GM18505 (cell line): ENCODE measurements around the gene KRT84.

ENCODE experiments used
- ATAC-seq: cut with Tn5 transposase; IDR thresholded peaks from one replicate; pipeline ENCODE4 v1.9.1; 2021; ENCODE audit not compliant: unreplicated experiment
- POLR2A ChIP-seq: IDR thresholded peaks from 4 replicates; pipeline ENCODE4 v1.6.1; 2011; ENCODE audit warnings: borderline replicate concordance; ENCODE audit not compliant: insufficient read depth, insufficient read length; ENCODE audit errors: extremely low read depth

KRT84 gene

DNA sequence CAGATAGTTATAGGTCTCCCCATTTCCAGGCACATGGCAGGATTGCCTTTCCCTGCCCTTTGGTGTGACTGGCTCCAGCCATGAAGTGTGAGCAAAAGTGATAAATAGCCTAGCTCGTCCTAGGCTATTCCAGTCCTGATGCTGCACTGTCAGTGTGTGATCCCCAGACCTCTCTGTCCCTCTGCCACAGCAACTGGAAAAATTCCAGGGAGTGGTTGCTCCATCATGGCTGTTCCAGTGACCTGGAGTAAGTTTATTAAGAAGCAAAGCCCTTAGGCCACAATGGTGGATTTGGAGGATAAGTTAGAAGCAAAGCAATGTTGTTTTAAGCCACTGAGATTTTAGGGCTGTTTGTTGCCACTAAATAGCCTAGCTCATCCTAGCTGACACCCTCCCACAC, 54.4 kb downstream of the KRT84 start:
- ATAC-seq = no peak
- no peak for TF ChIP-seq POLR2A

- no peak for ATAC-seq
- TF ChIP-seq POLR2A = no peak
Observed at GRCh38 chr12:52327830-52328500, 57.5 kb downstream of the KRT84 start.
